MCF 10A (cell line): ENCODE results near the gene WDR48. TPM values are rescaled to one million over a fixed set of nuclear protein-coding genes. Genes with fewer than 3 reads are reported as not detected.
A peak's percentile ranks its signal among the peaks of the same experiment; 100 is the strongest.

Experiments used
- BruUV-seq: library from RNA; stranded (reverse); fragments of 400-500 nt; replicated peaks from 2 replicates; lab custom pipeline; 2021; lab: Mats Ljungman, UMichigan
- CTCF ChIA-PET: fragments of 300-600 bp; sonication (Branson Sonifier 250); formaldehyde crosslinking; extraction: SDS; loops from one replicate; lab custom pipeline; 2021; ENCODE audit warnings: antibody characterized with exemption, inconsistent platforms; lab: Yijun Ruan, JAX
- POLR2A ChIA-PET: fragments of 300-600, 350-650 bp; sonication (Branson Sonifier 250); formaldehyde crosslinking; extraction: SDS; loops from one replicate; lab custom pipeline; 2020; ENCODE audit warnings: antibody characterized with exemption, inconsistent platforms; lab: Yijun Ruan, JAX
- DNase-seq: peaks from one replicate; pipeline ENCODE4 v3.0.0-alpha.2; 2018; ENCODE audit not compliant: unreplicated experiment
- H3K27ac Mint-ChIP-seq: one replicate; pipeline ENCODE4 v1.8.0; 2022; ENCODE audit warnings: mild to moderate bottlenecking, low read depth, mixed read lengths; ENCODE audit not compliant: unreplicated experiment
- H3K27me3 Mint-ChIP-seq: one replicate; pipeline ENCODE4 v1.8.0; 2022; ENCODE audit warnings: mixed read lengths; ENCODE audit not compliant: insufficient read depth, unreplicated experiment
- H3K36me3 Mint-ChIP-seq: one replicate; pipeline ENCODE4 v1.8.0; 2022; ENCODE audit warnings: mild to moderate bottlenecking, moderate library complexity, mixed read lengths; ENCODE audit not compliant: insufficient read depth, unreplicated experiment
- H3K4me1 Mint-ChIP-seq: one replicate; pipeline ENCODE4 v1.8.0; 2022; ENCODE audit warnings: mixed read lengths; ENCODE audit not compliant: insufficient read depth, unreplicated experiment
- H3K4me3 Mint-ChIP-seq: one replicate; pipeline ENCODE4 v1.8.0; 2022; ENCODE audit warnings: mild to moderate bottlenecking, moderate library complexity, mixed read lengths; ENCODE audit not compliant: unreplicated experiment
- H3K9me3 Mint-ChIP-seq: one replicate; pipeline ENCODE4 v1.8.0; 2022; ENCODE audit warnings: mixed read lengths; ENCODE audit not compliant: unreplicated experiment
- intact Hi-C: fragments of 100-400 bp; cut with micrococcal nuclease; formaldehyde crosslinking; loops from 2 replicates; pipeline ENCODE4 v1.14.1; 2022
- total RNA-seq: library from RNA; stranded (reverse); gene quantifications from 2 replicates; pipeline ENCODE4 v1.2.3, GENCODE V29; 2022
- TF ChIP-seq, protein P1 (sequence below): fragments of 200-600 bp; IDR thresholded peaks from one replicate; pipeline ENCODE4 v1.8.0; 2022; ENCODE audit warnings: antibody characterized with exemption, mild to moderate bottlenecking; ENCODE audit not compliant: unreplicated experiment

WDR48 gene
- total RNA-seq, 1 experiment from 2014 or later, result 26.0 TPM

DNA sequence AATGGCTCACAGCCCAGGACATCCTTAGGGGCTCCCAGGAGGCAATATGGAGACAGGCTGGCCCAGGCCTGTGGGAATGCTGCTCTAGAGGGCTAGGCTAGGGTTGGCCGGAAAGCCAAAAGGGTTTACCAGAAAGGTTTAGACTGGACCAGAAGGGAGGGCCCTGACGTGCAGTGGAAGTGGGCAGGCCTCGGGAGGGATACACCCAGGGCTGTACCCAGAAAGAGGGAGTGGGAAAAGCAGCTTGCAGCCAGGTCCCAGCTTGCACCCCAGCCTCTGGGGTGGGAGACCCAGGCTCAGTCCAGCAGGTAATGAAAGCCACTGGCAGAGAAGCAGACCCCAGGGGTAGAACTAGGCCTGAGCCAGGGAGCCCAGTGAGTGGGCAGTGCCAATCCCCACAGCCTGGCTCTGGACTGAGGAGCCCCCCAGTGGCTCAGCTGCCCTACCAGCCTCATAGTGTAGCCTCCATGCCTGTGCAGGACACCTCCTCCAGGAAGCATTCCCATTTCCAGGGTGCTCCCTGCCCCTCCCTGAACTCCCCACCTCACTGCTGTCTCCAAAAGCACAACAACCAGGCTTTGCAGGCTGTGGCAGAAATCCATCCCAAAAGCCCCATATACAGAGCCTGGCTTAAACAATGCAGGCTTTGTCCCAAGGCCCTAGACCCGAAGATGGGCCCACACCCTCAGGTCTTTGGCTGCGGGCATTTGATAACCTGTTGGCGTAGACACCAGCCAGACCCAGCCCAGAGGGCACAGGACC lies 52.2 kb downstream of the WDR48 start:
- Mint-ChIP-seq H3K36me3 (peaks cover 4% of the 10 kb centered on the region), H3K27ac (no peak overlapping the region), H3K4me3 (no peak overlapping the region), H3K4me1 (peaks cover 37% of the 10 kb centered on the region), H3K27me3 (no peaks in the 10 kb centered on the region), H3K9me3 (no peaks in the 10 kb centered on the region)
- DNase-seq, result no peak
- no TSS peak for BruUV-seq
- ChIA-PET POLR2A (interaction anchor here (0.6 to 0.7 kb wide), 2 partner anchors 104 to 184 kb away, joined by 3 read pairs; no protein-coding TSS in a partner anchor), CTCF (interaction anchor here (0.6 to 5.9 kb wide), 7 partner anchors 12 to 187 kb away, joined by 3 to 39 read pairs (median 4); no protein-coding TSS in a partner anchor)
- TF ChIP-seq, protein P1, sequence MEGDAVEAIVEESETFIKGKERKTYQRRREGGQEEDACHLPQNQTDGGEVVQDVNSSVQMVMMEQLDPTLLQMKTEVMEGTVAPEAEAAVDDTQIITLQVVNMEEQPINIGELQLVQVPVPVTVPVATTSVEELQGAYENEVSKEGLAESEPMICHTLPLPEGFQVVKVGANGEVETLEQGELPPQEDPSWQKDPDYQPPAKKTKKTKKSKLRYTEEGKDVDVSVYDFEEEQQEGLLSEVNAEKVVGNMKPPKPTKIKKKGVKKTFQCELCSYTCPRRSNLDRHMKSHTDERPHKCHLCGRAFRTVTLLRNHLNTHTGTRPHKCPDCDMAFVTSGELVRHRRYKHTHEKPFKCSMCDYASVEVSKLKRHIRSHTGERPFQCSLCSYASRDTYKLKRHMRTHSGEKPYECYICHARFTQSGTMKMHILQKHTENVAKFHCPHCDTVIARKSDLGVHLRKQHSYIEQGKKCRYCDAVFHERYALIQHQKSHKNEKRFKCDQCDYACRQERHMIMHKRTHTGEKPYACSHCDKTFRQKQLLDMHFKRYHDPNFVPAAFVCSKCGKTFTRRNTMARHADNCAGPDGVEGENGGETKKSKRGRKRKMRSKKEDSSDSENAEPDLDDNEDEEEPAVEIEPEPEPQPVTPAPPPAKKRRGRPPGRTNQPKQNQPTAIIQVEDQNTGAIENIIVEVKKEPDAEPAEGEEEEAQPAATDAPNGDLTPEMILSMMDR, result no peak
- intact Hi-C loops, result no loop called here

DNA sequence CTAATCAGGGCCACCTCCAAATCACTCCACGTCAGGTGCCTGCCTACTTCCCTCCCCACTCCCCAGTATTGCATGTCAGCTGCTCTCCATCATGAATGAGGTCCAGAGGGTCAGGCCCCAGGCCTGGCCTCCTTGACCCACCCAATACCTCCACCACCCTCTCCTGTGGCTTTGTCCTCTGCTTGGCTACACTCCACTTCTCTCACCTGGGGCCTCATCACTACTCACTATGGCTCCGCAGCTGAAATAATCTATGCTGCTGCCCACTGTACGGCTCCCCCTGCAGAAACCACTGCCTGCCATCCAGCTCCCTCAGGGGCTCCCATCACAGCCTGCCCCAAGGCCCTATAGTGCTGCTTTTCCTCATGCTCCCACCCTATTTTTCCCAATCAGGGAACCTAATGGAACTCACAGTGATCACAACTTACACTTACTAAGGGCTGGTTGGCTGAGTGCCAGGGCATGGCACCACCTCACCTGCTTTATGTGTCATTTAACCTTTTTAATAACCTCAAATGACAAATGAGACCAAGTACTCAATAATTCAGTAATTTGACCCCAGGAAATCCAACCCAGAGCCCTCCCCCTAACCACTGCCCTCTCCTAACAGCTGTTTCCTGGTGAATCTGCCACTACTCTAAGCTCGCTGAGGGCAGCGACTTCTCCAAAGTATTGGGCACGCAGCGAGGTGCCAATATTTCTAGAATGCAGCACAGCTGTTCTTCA lies 53.3 kb downstream of the WDR48 start:
- Mint-ChIP-seq H3K9me3 (no peaks in the 10 kb centered on the region), H3K27ac (no peak overlapping the region), H3K27me3 (no peaks in the 10 kb centered on the region), H3K36me3 (no peaks in the 10 kb centered on the region), H3K4me1 (peaks cover 37% of the 10 kb centered on the region), H3K4me3 (no peak overlapping the region)
- CTCF ChIA-PET, result interaction anchor here (0.5 to 5.9 kb wide), 10 partner anchors 11 to 609 kb away, joined by 3 to 39 read pairs (median 4); partner anchors contain the start of gene EXOG
- no peak for DNase-seq
- POLR2A ChIA-PET, result interaction anchor here (0.6 to 2.2 kb wide), 5 partner anchors 10 to 183 kb away, joined by 3 to 8 read pairs (median 5); no protein-coding TSS in a partner anchor
- TF ChIP-seq, protein P1, result no peak
- intact Hi-C loops, result no loop called here
- no TSS peak for BruUV-seq

DNA sequence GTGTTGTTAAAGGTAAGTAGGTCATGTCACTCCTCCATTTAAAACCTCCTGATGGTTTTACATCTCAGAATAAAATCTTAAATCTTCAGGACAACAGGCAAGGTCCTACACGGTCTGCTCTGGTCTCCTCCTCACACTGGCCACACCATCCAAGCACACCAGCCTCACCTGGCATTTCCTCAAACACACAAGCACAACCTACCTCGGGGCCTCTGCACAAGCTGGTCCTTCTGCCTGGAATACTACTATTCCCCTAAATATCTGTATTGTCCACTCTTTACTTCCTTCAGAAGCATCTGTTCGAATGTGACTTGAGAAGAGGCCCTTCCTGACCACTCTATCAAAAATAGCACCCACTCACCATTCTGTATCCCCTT lies 53.9 kb downstream of the WDR48 start:
- Mint-ChIP-seq H3K27ac (peak overlapping the region; percentile 94), H3K36me3 (no peaks in the 10 kb centered on the region), H3K27me3 (no peaks in the 10 kb centered on the region), H3K4me1 (peaks cover 37% of the 10 kb centered on the region), H3K4me3 (peak overlapping the region; percentile 94), H3K9me3 (no peaks in the 10 kb centered on the region)
- ChIA-PET CTCF (interaction anchor here (0.5 to 5.9 kb wide), 8 partner anchors 12 to 610 kb away, joined by 3 to 39 read pairs (median 6); partner anchors contain the start of gene EXOG), POLR2A (interaction anchor here (0.7 to 2.2 kb wide), 7 partner anchors 9 to 183 kb away, joined by 3 to 8 read pairs (median 5); no protein-coding TSS in a partner anchor)
- TF ChIP-seq, protein P1, result no peak
- BruUV-seq, result TSS peak; percentile 25
- no peak for DNase-seq
- intact Hi-C loops, result loop anchor here (2.0 kb wide), 1 partner anchor 75 kb away; no protein-coding TSS in a partner anchor
